Kidney (tissue), 14 donors: ENCODE results near the gene NEK11. TPM values are rescaled to one million over a fixed set of nuclear protein-coding genes. Genes with fewer than 3 reads are reported as not detected.

ENCODE experiments used
- DNase-seq, 5 donors: peaks; one replicate each; pipeline ENCODE4 v3.0.0-alpha.2; 2013 to 2020
- FAIRE-seq: peaks from 2 replicates; lab custom pipeline; 2012; peaks lifted over from hg19 to GRCh38; lab: Jason Lieb, UNC
- H3K27ac ChIP-seq, 2 donors: one replicate each; pipeline ENCODE4 v1.7.0; 2013; ENCODE audit warnings: low read depth in 2 of 2, low read length in 2 of 2, inconsistent platforms in 1 of 2
- H3K27me3 ChIP-seq: one replicate; pipeline ENCODE4 v1.7.1; 2013; ENCODE audit warnings: low read length, inconsistent platforms; ENCODE audit not compliant: control insufficient read depth, insufficient read depth
- H3K36me3 ChIP-seq, 3 donors: one replicate each; pipeline versions ENCODE4 v1.7.0 to v1.7.1; 2013; ENCODE audit warnings: low read length in 3 of 3, control low read depth in 1 of 3, inconsistent platforms in 1 of 3; ENCODE audit not compliant: insufficient read depth in 3 of 3, control insufficient read depth in 2 of 3
- H3K4me1 ChIP-seq, 3 donors: one replicate each; pipeline versions ENCODE4 v1.7.0 to v1.7.1; 2013; ENCODE audit warnings: low read length in 3 of 3, inconsistent platforms in 1 of 3, low read depth in 1 of 3; ENCODE audit not compliant: control insufficient read depth in 2 of 3, insufficient read depth in 2 of 3
- H3K4me3 ChIP-seq, 3 donors: one replicate each; pipeline versions ENCODE4 v1.7.0 to v1.8.1; 2013; ENCODE audit warnings: low read length in 3 of 3, control low read depth in 1 of 3, inconsistent platforms in 1 of 3
- H3K9ac ChIP-seq, 3 donors: one replicate each; pipeline versions ENCODE4 v1.7.0 to v1.7.1; 2013; ENCODE audit warnings: low read length in 3 of 3, control low read depth in 1 of 3, inconsistent platforms in 1 of 3
- H3K9me3 ChIP-seq, 3 donors: one replicate each; pipeline versions ENCODE4 v1.7.0 to v1.7.1; 2013; ENCODE audit warnings: low read length in 3 of 3, control low read depth in 1 of 3, inconsistent platforms in 1 of 3; ENCODE audit not compliant: control insufficient read depth in 2 of 3, insufficient read depth in 1 of 3
- intact Hi-C: fragments of 100-400 bp; cut with DNase I; formaldehyde crosslinking; loops from one replicate; pipeline ENCODE4 v1.11.1; 2022
- polyA plus RNA-seq: library from polyadenylated mRNA; stranded (reverse); fragments of 350-450 nt; fragmentation: Illumina TruSeq; extraction: RNeasy Lipid Tissue Mini Kit (QIAGEN cat#74804); gene quantifications from one replicate; pipeline ENCODE4 v1.2.3, GENCODE V29; 2014; ENCODE audit warnings: low read depth, low replicate concordance; ENCODE audit not compliant: insufficient read depth
- total RNA-seq: library from RNA; stranded (reverse); fragmentation: NEBNext Ultra II Directional; extraction: Animal tissue kit (Norgen Biotek cat#: 25700); gene quantifications from one replicate; pipeline ENCODE4 v1.2.1, GENCODE V29; 2021
- TF ChIP-seq, protein P1 (sequence below): IDR thresholded peaks from 3 replicates; pipeline ENCODE4 v1.5.1; 2012; ENCODE audit warnings: mild to moderate bottlenecking, moderate library complexity, borderline replicate concordance; ENCODE audit not compliant: insufficient read depth; ENCODE audit errors: extremely low read depth
- donor health status: control.
- donor health status: control.
- donor health status: control.
- donor health status: control.
- donor health status: control.
- donor health status: DM: yes; HTN: yes; CAD: no.
- donor health status: Normal renal cell carcinoma (clear cell type).

The NEK11 gene
- total and polyA plus RNA-seq, 2 donors from 2014 or later = 7.9 to 13.2 TPM

DNA sequence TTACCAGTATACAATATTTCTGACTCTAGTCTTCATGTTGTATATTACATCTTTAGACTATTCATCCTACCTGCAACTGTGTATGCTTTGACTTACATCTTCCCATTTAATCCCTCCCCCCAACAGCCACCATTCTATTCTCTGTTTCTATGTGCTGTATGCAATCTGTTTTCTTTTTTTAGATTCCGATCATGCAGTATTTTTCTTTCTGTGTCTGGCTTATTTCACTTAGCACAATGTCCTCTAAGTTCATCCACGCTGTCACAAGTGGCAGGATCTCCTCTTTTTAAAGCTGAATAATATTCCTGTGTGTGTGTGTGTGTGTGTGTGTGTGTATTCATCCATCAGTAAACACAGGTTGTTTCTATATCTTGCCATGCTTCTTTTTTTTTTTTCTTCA, 288.5 kb downstream of the NEK11 start:
- H3K27ac ChIP-seq = no peak overlapping the region
- no peaks in the 10 kb centered on the region for H3K9me3 ChIP-seq
- H3K4me3 ChIP-seq = no peak overlapping the region
- TF ChIP-seq, protein P1, sequence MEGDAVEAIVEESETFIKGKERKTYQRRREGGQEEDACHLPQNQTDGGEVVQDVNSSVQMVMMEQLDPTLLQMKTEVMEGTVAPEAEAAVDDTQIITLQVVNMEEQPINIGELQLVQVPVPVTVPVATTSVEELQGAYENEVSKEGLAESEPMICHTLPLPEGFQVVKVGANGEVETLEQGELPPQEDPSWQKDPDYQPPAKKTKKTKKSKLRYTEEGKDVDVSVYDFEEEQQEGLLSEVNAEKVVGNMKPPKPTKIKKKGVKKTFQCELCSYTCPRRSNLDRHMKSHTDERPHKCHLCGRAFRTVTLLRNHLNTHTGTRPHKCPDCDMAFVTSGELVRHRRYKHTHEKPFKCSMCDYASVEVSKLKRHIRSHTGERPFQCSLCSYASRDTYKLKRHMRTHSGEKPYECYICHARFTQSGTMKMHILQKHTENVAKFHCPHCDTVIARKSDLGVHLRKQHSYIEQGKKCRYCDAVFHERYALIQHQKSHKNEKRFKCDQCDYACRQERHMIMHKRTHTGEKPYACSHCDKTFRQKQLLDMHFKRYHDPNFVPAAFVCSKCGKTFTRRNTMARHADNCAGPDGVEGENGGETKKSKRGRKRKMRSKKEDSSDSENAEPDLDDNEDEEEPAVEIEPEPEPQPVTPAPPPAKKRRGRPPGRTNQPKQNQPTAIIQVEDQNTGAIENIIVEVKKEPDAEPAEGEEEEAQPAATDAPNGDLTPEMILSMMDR = no peak
- H3K4me1 ChIP-seq = peaks cover 0 to 5% (median 0%) of the 10 kb centered on the region in 3 donors
- no peak overlapping the region for H3K9ac ChIP-seq
- no peak for FAIRE-seq
- no peaks in the 10 kb centered on the region for H3K36me3 ChIP-seq
- intact Hi-C loops = no loop called here
- H3K27me3 ChIP-seq = no peaks in the 10 kb centered on the region
- no peak for DNase-seq

DNA sequence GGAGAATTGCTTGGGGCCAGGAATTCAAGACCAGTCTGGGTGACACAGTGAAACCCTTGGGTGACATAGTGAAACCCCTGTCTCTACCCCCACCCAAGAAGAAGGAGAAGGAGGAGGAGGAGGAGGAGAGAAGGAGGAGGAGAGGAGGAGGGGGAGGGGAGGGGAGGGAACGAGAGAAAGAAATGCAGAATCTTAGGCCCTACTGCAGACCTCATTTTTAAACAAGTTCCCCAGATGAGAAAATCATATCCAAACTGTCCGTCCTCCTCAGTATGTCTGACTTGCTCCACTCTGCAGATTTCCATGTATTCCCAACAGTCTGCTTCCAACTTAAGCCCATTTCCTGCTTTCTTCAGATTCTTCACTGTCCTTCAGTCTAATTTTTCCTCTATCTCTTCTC, 291.0 kb downstream of the NEK11 start:
- no peaks in the 10 kb centered on the region for H3K27me3 ChIP-seq
- DNase-seq (no peak), FAIRE-seq (no peak)
- no peak overlapping the region for H3K27ac ChIP-seq
- peaks cover 0 to 5% (median 0%) of the 10 kb centered on the region in 3 donors for H3K4me1 ChIP-seq
- H3K9me3 ChIP-seq = no peaks in the 10 kb centered on the region
- H3K36me3 ChIP-seq = no peaks in the 10 kb centered on the region
- H3K4me3 ChIP-seq = no peak overlapping the region
- intact Hi-C loops = no loop called here
- H3K9ac ChIP-seq = no peak overlapping the region
- TF ChIP-seq, protein P1 = no peak

DNA sequence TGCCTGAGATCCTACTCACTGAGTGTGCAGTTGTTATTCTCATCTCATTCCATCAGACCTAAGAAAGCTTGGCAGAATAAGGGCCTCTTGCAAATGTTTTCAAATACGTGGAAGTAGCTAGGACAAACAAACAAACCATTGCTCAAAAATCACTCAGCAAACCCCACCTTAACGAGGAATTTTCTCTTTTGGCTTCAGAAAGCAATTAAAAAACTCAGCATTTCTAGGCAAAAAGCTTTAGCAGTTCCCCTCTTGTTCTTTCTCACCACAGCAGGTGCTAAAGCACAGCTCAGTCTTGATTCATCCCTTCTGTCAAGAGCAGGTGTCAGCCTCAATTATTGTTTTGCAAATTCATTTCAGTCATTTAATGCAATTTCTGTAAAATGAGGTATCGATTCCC, 296.3 kb downstream of the NEK11 start:
- Histone ChIP-seq H3K36me3 (no peaks in the 10 kb centered on the region), H3K9ac (no peak overlapping the region), H3K9me3 (no peaks in the 10 kb centered on the region), H3K4me1 (peaks cover 0 to 5% (median 0%) of the 10 kb centered on the region in 3 donors), H3K4me3 (no peak overlapping the region), H3K27me3 (no peaks in the 10 kb centered on the region), H3K27ac (no peak overlapping the region)
- intact Hi-C loops = no loop called here
- DNase-seq = no peak
- FAIRE-seq = no peak
- TF ChIP-seq, protein P1 = no peak

DNA sequence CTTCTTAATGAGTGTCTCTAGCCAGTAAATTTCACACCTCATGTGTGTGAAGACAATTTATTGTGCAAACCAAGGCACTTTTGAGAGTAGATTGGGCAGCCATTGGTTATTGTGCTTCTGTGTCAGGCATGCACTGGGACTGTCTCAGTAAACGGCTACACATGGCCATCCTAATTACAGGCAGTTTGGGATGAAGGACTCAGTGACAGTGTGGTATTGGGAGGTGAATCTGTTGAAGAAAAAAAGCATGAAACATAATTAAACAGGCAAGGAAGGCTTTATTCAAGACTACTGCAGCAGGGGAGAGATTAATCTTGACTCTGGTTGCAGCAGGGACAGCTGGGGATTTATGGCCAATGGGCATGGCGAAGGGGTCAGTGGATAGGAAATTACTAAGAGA, 297.1 kb downstream of the NEK11 start:
- TF ChIP-seq, protein P1 = no peak
- no peaks in the 10 kb centered on the region for H3K9me3 ChIP-seq
- no peak overlapping the region for H3K9ac ChIP-seq
- FAIRE-seq = no peak
- H3K27me3 ChIP-seq = no peaks in the 10 kb centered on the region
- peaks cover 0 to 5% (median 0%) of the 10 kb centered on the region in 3 donors for H3K4me1 ChIP-seq
- H3K4me3 ChIP-seq = no peak overlapping the region
- intact Hi-C loops = no loop called here
- no peak for DNase-seq
- H3K27ac ChIP-seq = no peak overlapping the region
- no peaks in the 10 kb centered on the region for H3K36me3 ChIP-seq
